GM20000 (cell line): ENCODE data around the gene HOGA1.
A peak's percentile ranks its signal among the peaks of the same experiment; 100 is the strongest.

Experiments
- DNase-seq: peaks from one replicate; pipeline ENCODE4 v3.0.0; 2012; ENCODE audit warnings: low spot score
- TF ChIP-seq, protein P1 (sequence below): IDR thresholded peaks from 2 replicates; pipeline ENCODE4 v1.5.1; 2012; ENCODE audit warnings: mild to moderate bottlenecking, control low read depth; ENCODE audit errors: extremely low read depth, missing control alignments

HOGA1 gene

DNA sequence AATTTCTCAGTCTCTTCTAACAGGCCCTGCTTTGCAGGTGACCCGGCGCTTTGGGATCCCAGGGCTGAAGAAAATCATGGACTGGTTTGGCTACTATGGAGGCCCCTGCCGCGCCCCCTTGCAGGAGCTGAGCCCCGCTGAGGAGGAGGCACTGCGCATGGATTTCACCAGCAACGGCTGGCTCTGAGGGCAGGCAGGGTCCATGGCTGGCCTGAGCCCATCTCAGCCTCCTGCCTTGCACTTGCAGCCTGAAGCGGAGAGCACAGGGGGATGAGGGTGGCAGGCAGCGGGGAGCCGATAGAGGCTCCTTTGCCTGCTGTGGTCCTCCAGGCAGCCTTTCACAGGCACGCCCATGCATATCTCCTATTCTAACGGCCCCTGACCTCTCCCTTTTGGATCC lies 27.3 kb downstream of the HOGA1 start:
- TF ChIP-seq, protein P1, sequence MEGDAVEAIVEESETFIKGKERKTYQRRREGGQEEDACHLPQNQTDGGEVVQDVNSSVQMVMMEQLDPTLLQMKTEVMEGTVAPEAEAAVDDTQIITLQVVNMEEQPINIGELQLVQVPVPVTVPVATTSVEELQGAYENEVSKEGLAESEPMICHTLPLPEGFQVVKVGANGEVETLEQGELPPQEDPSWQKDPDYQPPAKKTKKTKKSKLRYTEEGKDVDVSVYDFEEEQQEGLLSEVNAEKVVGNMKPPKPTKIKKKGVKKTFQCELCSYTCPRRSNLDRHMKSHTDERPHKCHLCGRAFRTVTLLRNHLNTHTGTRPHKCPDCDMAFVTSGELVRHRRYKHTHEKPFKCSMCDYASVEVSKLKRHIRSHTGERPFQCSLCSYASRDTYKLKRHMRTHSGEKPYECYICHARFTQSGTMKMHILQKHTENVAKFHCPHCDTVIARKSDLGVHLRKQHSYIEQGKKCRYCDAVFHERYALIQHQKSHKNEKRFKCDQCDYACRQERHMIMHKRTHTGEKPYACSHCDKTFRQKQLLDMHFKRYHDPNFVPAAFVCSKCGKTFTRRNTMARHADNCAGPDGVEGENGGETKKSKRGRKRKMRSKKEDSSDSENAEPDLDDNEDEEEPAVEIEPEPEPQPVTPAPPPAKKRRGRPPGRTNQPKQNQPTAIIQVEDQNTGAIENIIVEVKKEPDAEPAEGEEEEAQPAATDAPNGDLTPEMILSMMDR, result no peak
- no peak for DNase-seq

- TF ChIP-seq, protein P1, result no peak
Observed at GRCh38 chr10:97612386-97612785, 28.2 kb downstream of the HOGA1 start.

DNA sequence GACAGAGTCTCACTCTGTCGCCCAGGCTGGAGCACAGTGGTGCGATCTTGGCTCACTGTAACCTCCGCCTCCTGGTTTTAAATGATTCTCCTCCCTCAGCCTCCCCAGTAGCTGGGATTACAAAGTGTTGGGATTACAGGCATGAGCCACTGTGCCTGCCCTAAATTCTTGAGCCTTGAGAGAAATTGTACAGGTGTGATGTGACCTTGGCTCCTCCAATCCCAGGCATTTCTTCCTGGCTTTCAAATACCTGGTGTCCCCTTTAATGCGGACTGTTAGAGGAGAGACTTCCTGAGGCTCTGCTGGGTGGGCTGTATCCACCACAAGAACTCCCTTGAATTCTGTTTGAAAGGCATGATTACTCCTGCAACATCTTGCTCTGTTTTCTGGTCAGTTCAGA lies 34.1 kb downstream of the HOGA1 start:
- TF ChIP-seq, protein P1, result no peak
- DNase-seq, result no peak

More at GRCh38 chr10:97612386-97612785, 28.2 kb downstream of the HOGA1 start:
- peak; percentile 38 for DNase-seq

GRCh38 chr10:97618733-97619132 lies 34.5 kb downstream of the HOGA1 start:
- TF ChIP-seq, protein P1, result no peak
- DNase-seq, result no peak

DNA sequence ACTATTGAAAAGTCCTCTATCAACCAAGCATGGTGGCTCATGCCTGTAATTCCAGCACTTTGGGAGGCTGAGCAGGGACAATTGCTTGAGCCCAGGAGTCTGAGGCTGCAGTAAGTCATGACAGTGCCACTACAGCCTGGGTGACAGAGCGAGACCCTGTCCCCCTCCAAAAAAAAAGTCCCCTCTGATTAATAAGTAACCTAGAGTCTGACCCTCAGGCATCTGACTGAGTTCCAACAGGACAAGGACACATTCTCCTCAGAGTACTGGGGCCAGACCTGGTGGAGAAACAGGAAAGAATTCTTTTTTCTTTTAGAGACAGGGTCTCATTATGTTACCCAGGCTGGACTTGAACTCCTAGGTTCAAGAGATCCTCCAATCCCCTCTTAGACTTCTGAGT lies 39.1 kb downstream of the HOGA1 start:
- DNase-seq, result no peak

GRCh38 chr10:97627731-97628130 lies 43.5 kb downstream of the HOGA1 start:
- TF ChIP-seq, protein P1, result no peak
- no peak for DNase-seq

More for the DNA sequence above, 39.1 kb downstream of the HOGA1 start:
- TF ChIP-seq, protein P1, result no peak

GRCh38 chr10:97628228-97628627 lies 44.0 kb downstream of the HOGA1 start:
- TF ChIP-seq, protein P1, result no peak
- no peak for DNase-seq
